ENCODE data around the gene SLC25A26.

SLC25A26 gene

DNA sequence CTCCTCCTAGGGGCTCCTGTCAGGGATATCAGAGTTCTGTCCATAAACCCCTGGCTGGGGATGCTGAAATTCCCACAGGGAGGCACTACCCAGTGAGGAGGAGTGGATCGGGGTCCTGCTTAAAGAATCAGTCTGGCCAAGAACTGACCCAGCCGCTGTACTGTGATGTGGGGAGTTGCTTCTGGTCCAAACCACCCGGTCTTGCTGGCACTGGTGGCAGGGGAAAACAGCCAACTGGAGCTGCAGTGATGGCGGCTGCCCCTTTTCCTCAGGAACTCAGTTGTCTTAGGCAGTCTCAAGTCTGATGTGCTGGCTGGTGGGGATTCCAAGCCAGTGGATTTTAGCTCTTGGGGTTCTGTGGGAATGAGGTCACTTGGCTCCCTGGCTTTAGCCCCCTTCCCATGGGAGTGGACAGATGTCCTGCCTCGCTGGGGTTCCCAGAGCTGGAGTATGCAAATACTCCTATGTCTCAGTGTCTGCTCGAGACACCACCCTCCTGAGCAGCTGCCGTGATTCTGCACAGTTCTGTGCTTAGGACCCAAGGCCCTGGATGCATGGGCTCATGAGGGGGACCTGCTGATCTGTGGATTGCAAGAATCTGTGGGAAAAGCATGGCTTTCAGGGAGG, 97.1 kb downstream of the SLC25A26 start:
- DNase-seq (ENCODE audit: low read depth, low spot score) = no peak
- TF ChIP-seq SUZ12 (IDR thresholded peaks at IDR 0.05; ENCODE audit: extremely low read depth, insufficient read depth, insufficient read length) (no peak), YY1 (IDR thresholded peaks at IDR 0.05; ENCODE audit: insufficient read depth, insufficient read length) (no peak), ZNF274 (IDR thresholded peaks at IDR 0.05; ENCODE audit: low read depth, low read length) (no peak)
- no peaks in the 10 kb centered on the region for H3K36me3 ChIP-seq (ENCODE audit: insufficient read depth, insufficient read length, low read length)
- H3K9ac ChIP-seq (ENCODE audit: insufficient read length, low read depth) = no peak overlapping the region
- H3K9me3 ChIP-seq (ENCODE audit: insufficient read depth, low read length) = peaks cover 1% of the 10 kb centered on the region
- H3K27me3 ChIP-seq (ENCODE audit: insufficient read depth, insufficient read length) = no peaks in the 10 kb centered on the region
- H3K4me3 ChIP-seq (ENCODE audit: insufficient read length, low read depth) = no peak overlapping the region
- no peaks in the 10 kb centered on the region for H3K4me1 ChIP-seq (ENCODE audit: insufficient read depth, insufficient read length)

DNA sequence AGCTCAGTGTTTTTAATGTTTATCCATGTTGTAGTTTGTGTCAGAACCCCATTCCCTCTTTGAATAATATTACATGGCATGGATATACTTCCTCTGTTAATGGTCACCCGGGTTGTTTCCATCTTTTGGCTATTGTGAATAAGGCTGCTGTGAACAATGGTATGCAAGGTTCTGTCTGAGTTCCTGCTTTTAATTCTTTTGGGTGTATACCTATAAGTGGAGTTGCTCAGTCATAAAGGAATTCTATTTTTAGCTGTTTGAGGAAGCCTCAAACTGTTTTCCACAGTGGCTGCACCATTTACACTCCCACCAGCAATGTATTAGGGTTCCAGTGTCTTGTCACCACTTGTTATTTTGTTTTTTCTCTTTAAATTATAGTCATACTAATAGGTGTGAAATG, 99.6 kb downstream of the SLC25A26 start:
- Histone ChIP-seq H3K27me3 (ENCODE audit: insufficient read depth, insufficient read length) (no peaks in the 10 kb centered on the region), H3K9me3 (ENCODE audit: insufficient read depth, low read length) (peaks cover 4% of the 10 kb centered on the region), H3K4me1 (ENCODE audit: insufficient read depth, insufficient read length) (no peaks in the 10 kb centered on the region), H3K36me3 (ENCODE audit: insufficient read depth, insufficient read length, low read length) (no peaks in the 10 kb centered on the region), H3K9ac (ENCODE audit: insufficient read length, low read depth) (no peak overlapping the region), H3K4me3 (ENCODE audit: insufficient read length, low read depth) (no peak overlapping the region)
- TF ChIP-seq YY1 (IDR thresholded peaks at IDR 0.05; ENCODE audit: insufficient read depth, insufficient read length) (no peak), SUZ12 (IDR thresholded peaks at IDR 0.05; ENCODE audit: extremely low read depth, insufficient read depth, insufficient read length) (no peak), ZNF274 (IDR thresholded peaks at IDR 0.05; ENCODE audit: low read depth, low read length) (no peak)
- no peak for DNase-seq (ENCODE audit: low read depth, low spot score)

DNA sequence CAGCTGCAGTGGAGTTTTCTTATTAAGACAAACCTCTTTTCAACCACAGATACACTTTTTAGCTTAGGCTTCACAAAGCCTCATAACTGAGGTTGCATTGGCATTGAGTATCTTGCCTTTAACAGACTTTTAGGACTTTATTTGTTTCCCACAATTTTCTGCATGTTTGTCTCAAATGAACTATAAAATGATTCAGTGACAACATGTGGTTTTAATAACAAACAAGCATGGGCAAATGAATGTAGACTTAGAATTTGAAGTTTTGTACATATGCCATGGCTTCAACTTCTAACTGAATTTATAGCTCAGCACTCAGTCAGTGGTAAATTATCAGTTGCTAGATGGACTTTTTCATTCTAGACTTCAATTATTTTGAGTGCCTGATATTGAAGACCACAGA, 101.6 kb downstream of the SLC25A26 start:
- H3K27me3 ChIP-seq (ENCODE audit: insufficient read depth, insufficient read length) = no peaks in the 10 kb centered on the region
- peaks cover 4% of the 10 kb centered on the region for H3K9me3 ChIP-seq (ENCODE audit: insufficient read depth, low read length)
- DNase-seq (ENCODE audit: low read depth, low spot score) = no peak
- H3K9ac ChIP-seq (ENCODE audit: insufficient read length, low read depth) = no peak overlapping the region
- H3K36me3 ChIP-seq (ENCODE audit: insufficient read depth, insufficient read length, low read length) = no peaks in the 10 kb centered on the region
- no peaks in the 10 kb centered on the region for H3K4me1 ChIP-seq (ENCODE audit: insufficient read depth, insufficient read length)
- no peak for TF ChIP-seq YY1 (IDR thresholded peaks at IDR 0.05; ENCODE audit: insufficient read depth, insufficient read length)
- no peak overlapping the region for H3K4me3 ChIP-seq (ENCODE audit: insufficient read length, low read depth)

DNA sequence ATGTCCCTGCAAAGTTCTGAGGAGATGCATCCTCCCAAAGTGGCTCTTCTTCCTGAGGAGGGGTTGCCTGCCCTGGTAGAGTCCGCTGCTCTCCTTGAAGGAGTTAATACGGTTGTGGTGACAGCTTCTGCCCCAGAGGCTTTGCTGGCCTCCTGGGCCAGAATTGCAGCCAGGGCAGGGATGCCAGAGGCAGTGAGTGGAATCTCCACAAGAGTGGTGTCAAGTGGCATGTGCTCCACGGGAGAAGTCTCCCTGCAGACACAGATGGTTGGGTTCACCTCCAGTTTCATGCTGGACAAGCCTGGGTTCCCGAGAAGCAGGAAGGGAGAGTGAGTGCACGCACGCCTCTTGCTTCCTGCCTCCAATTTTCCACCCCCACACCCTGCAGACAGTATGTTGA, 105.5 kb downstream of the SLC25A26 start:
- Histone ChIP-seq H3K27me3 (ENCODE audit: insufficient read depth, insufficient read length) (no peaks in the 10 kb centered on the region), H3K4me1 (ENCODE audit: insufficient read depth, insufficient read length) (no peaks in the 10 kb centered on the region), H3K36me3 (ENCODE audit: insufficient read depth, insufficient read length, low read length) (no peaks in the 10 kb centered on the region), H3K4me3 (ENCODE audit: insufficient read length, low read depth) (no peak overlapping the region), H3K9ac (ENCODE audit: insufficient read length, low read depth) (no peak overlapping the region), H3K9me3 (ENCODE audit: insufficient read depth, low read length) (peaks cover 4% of the 10 kb centered on the region)
- DNase-seq (ENCODE audit: low read depth, low spot score) = no peak
- no peak for TF ChIP-seq SUZ12 (IDR thresholded peaks at IDR 0.05; ENCODE audit: extremely low read depth, insufficient read depth, insufficient read length)
- TF ChIP-seq ZNF274 (IDR thresholded peaks at IDR 0.05; ENCODE audit: low read depth, low read length) = no peak
- no peak for TF ChIP-seq YY1 (IDR thresholded peaks at IDR 0.05; ENCODE audit: insufficient read depth, insufficient read length)

DNA sequence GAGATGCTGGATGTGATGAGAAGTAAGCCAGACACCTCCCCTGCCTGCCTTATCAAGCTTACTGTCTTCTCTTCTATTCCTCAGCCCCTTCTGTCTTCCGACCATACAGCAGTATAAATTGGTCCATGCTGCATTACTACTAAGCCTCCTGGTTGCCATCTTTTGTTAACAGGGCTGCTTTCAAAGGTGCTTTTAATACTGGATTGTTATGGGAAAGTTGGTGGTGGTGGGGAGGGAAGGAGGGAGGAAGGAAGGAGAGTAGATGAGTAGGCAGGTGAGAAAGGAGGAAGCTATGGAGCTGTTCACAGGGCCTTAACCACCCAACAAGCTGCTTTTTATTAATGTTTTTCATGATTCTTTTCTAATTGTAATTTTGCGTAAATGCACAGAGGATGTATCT, 114.9 kb downstream of the SLC25A26 start:
- no peaks in the 10 kb centered on the region for H3K27me3 ChIP-seq (ENCODE audit: insufficient read depth, insufficient read length)
- H3K4me1 ChIP-seq (ENCODE audit: insufficient read depth, insufficient read length) = no peaks in the 10 kb centered on the region
- H3K4me3 ChIP-seq (ENCODE audit: insufficient read length, low read depth) = no peak overlapping the region
- no peak for TF ChIP-seq YY1 (IDR thresholded peaks at IDR 0.05; ENCODE audit: insufficient read depth, insufficient read length)
- no peak for TF ChIP-seq ZNF274 (IDR thresholded peaks at IDR 0.05; ENCODE audit: low read depth, low read length)
- no peak for TF ChIP-seq SUZ12 (IDR thresholded peaks at IDR 0.05; ENCODE audit: extremely low read depth, insufficient read depth, insufficient read length)
- H3K9ac ChIP-seq (ENCODE audit: insufficient read length, low read depth) = no peak overlapping the region
- H3K9me3 ChIP-seq (ENCODE audit: insufficient read depth, low read length) = no peaks in the 10 kb centered on the region
- no peaks in the 10 kb centered on the region for H3K36me3 ChIP-seq (ENCODE audit: insufficient read depth, insufficient read length, low read length)
- no peak for DNase-seq (ENCODE audit: low read depth, low spot score)

DNA sequence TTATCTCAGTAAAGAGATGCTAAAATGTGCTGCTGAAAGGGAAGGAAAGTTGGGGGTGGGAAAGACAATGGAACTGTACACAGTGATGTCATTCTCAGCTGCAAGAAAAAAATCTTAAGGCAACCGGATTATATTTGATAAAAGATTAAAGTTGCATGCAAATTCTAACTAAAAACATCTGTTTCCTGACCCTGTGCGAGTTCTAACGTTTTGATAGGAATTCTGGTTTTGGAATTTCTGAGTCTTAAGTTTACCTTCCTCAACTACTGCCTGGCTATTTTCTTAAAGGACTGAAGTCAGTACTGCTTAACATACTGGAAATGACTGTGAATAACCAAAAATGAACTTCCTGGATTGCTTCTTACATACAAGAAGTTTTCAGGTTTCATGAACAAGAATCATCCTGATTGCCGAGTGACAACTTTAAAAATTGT, 115.5 kb downstream of the SLC25A26 start:
- Histone ChIP-seq H3K9ac (ENCODE audit: insufficient read length, low read depth) (no peak overlapping the region), H3K4me1 (ENCODE audit: insufficient read depth, insufficient read length) (no peaks in the 10 kb centered on the region), H3K4me3 (ENCODE audit: insufficient read length, low read depth) (no peak overlapping the region), H3K9me3 (ENCODE audit: insufficient read depth, low read length) (no peaks in the 10 kb centered on the region), H3K36me3 (ENCODE audit: insufficient read depth, insufficient read length, low read length) (no peaks in the 10 kb centered on the region), H3K27me3 (ENCODE audit: insufficient read depth, insufficient read length) (no peaks in the 10 kb centered on the region)
- DNase-seq (ENCODE audit: low read depth, low spot score) = no peak
- no peak for TF ChIP-seq YY1 (IDR thresholded peaks at IDR 0.05; ENCODE audit: insufficient read depth, insufficient read length)
- TF ChIP-seq SUZ12 (IDR thresholded peaks at IDR 0.05; ENCODE audit: extremely low read depth, insufficient read depth, insufficient read length) = no peak
- no peak for TF ChIP-seq ZNF274 (IDR thresholded peaks at IDR 0.05; ENCODE audit: low read depth, low read length)

DNA sequence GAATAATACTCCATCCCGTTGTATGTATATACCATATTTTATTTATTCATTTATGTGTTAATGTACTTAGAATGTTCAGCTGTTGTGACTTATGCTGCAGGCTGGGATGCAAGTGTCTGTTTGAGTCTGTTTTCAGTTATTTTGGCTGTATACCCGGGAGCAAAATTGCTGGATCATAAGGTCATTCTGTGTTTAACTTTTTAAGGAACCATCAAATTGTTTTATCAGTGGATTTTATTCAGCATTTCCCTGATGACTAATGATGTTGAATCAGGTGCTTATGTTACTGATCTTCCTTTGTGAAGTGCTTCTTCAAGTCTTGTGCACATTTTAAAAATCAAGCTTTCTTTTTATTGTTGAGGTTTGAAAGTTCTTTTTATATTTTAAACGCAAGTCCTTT, 118.1 kb downstream of the SLC25A26 start:
- no peaks in the 10 kb centered on the region for H3K36me3 ChIP-seq (ENCODE audit: insufficient read depth, insufficient read length, low read length)
- TF ChIP-seq YY1 (IDR thresholded peaks at IDR 0.05; ENCODE audit: insufficient read depth, insufficient read length) (no peak), ZNF274 (IDR thresholded peaks at IDR 0.05; ENCODE audit: low read depth, low read length) (no peak), SUZ12 (IDR thresholded peaks at IDR 0.05; ENCODE audit: extremely low read depth, insufficient read depth, insufficient read length) (no peak)
- H3K27me3 ChIP-seq (ENCODE audit: insufficient read depth, insufficient read length) = no peaks in the 10 kb centered on the region
- H3K4me3 ChIP-seq (ENCODE audit: insufficient read length, low read depth) = no peak overlapping the region
- H3K4me1 ChIP-seq (ENCODE audit: insufficient read depth, insufficient read length) = no peaks in the 10 kb centered on the region
- no peaks in the 10 kb centered on the region for H3K9me3 ChIP-seq (ENCODE audit: insufficient read depth, low read length)
- H3K9ac ChIP-seq (ENCODE audit: insufficient read length, low read depth) = no peak overlapping the region
- no peak for DNase-seq (ENCODE audit: low read depth, low spot score)
